Activated T-cell treated with anti-CD3 and anti-CD28 coated beads, Interleukin-2, amount 50 U/mL, for 4 hours (primary cell): ENCODE results near the gene TBC1D14. TPM values are rescaled to one million over a fixed set of nuclear protein-coding genes. Genes with fewer than 3 reads are reported as not detected.
"Not testable (repeated sequence)": the region's sequence is repeated elsewhere in the genome, so short reads cannot be mapped to it uniquely, and the experiment has no call there.

ENCODE experiments used
- ATAC-seq, 2 donors: fragments of 200-7000 bp; cut with Tn5 transposase; one replicate each; pipeline ENCODE4 v1.10.0; 2021
- DNase-seq: peaks from one replicate; pipeline ENCODE4 v3.0.0-alpha.2; 2020
- H3K27me3 Mint-ChIP-seq: one replicate; pipeline ENCODE4 v1.8.0; 2021; ENCODE audit warnings: low read depth, mixed read lengths
- H3K36me3 Mint-ChIP-seq: one replicate; pipeline ENCODE4 v1.8.0; 2022; ENCODE audit warnings: mixed read lengths; ENCODE audit not compliant: insufficient read depth
- H3K4me1 Mint-ChIP-seq: one replicate; pipeline ENCODE4 v1.8.0; 2021; ENCODE audit warnings: low read depth, mixed read lengths
- H3K4me3 Mint-ChIP-seq: one replicate; pipeline ENCODE4 v1.8.0; 2021; ENCODE audit warnings: mild to moderate bottlenecking, moderate library complexity, mixed read lengths
- H3K9me3 Mint-ChIP-seq: one replicate; pipeline ENCODE4 v1.8.0; 2021; ENCODE audit warnings: mixed read lengths
- total RNA-seq, 3 donors: library from RNA; stranded (reverse); gene quantifications; one replicate each; pipeline ENCODE4 v1.2.1, GENCODE V29; 2021

The TBC1D14 gene
- total RNA-seq, 3 donors from 2014 or later, result 39.8 to 45.7 (median 41.7) TPM

DNA sequence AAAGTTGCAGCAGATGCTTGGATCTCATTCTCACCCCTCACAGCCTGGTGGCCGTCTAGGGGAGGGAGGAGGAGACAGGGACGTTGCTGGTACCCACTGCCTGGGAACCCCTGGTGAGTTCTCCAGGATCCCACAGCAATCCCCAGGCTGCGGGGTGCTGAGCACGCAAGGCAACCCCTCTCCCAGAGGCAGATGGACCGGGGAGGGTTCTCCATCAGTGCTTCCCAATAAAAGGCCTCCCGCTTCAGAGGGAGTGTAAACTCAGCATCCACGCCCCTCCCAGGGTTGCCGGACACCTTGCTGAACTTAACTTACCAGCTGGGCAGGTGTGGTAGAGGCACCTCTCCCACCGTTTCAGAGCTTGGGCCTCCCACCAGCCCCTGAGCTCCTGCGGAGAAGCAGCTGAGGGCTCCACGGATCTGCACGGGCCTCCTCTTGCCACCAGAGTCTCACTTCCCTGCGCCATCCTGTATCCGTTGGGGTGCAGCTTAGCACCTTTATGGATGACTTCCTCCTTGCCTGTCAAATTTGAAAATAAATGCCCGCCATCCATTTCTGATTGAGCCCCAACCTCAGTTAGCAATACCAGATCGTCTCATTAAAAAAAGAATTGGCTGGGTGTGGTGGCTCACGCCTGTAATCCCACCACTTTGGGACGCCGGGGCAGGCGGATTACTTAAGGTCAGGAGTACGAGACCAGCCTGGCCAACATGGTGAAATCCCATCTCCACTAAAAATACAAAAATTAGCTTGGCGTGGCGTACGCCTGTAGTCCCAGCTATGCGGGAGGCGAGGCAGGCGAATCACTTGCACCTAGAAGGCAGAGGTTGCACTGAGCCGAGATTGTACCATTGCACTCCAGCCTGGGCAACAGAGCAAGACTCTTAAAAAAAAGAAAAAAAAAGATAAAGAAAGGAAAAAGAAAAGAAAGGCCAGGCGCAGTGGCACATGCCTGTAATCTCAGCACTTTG, 14.8 kb upstream of the TBC1D14 start:
- H3K9me3 Mint-ChIP-seq, result no peaks in the 10 kb centered on the region
- H3K4me3 Mint-ChIP-seq, result no peak overlapping the region
- no peak for ATAC-seq
- H3K36me3 Mint-ChIP-seq, result no peaks in the 10 kb centered on the region
- peaks cover 45% of the 10 kb centered on the region for H3K4me1 Mint-ChIP-seq
- H3K27me3 Mint-ChIP-seq, result no peaks in the 10 kb centered on the region
- no peak for DNase-seq

DNA sequence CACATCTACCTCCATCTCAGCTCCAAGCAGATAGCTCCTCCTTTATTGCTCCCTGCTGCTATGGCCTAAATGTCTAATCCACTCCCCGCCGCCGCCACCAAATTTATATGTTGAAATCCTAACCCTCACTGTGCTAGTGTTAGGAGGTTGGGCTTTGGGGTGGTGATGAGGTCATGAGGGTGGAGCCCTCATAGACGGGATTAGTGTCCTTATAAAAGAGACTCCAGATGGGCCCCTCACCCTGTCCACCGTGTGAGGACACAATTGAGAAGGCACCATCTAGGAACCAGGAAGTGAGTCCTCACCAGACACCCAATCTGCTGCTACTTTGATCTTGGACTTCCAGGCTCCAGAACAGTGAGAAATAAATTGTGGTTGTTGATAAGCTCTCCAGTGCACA, 13.6 kb upstream of the TBC1D14 start:
- H3K4me1 Mint-ChIP-seq, result peaks cover 50% of the 10 kb centered on the region
- H3K36me3 Mint-ChIP-seq, result no peaks in the 10 kb centered on the region
- no peaks in the 10 kb centered on the region for H3K9me3 Mint-ChIP-seq
- no peak for DNase-seq
- no peak overlapping the region for H3K4me3 Mint-ChIP-seq
- H3K27me3 Mint-ChIP-seq, result no peaks in the 10 kb centered on the region
- ATAC-seq, result no peak

DNA sequence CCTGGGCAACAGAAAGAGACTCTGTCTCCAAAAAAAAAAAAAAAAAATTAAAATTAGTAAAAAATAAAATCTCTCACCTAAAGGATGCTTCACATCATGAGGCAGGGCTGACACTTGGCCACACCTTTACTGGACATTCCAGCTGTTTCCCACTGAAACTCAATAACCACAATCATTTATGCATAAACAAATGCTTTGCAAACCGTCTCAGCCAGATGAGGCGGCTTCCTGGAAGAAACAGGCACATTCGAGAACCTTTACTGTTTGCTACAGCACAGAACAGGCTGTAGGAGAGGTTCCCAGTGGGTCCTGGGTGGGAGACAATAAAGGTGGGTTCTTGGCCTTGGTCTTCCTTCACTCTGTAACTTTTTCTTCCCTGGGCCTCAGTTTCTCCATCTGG, 10.9 kb upstream of the TBC1D14 start:
- Mint-ChIP-seq H3K4me3 (no peak overlapping the region), H3K9me3 (no peaks in the 10 kb centered on the region), H3K27me3 (no peaks in the 10 kb centered on the region), H3K36me3 (no peaks in the 10 kb centered on the region), H3K4me1 (peaks cover 27% of the 10 kb centered on the region)
- ATAC-seq (no peak), DNase-seq (no peak)

DNA sequence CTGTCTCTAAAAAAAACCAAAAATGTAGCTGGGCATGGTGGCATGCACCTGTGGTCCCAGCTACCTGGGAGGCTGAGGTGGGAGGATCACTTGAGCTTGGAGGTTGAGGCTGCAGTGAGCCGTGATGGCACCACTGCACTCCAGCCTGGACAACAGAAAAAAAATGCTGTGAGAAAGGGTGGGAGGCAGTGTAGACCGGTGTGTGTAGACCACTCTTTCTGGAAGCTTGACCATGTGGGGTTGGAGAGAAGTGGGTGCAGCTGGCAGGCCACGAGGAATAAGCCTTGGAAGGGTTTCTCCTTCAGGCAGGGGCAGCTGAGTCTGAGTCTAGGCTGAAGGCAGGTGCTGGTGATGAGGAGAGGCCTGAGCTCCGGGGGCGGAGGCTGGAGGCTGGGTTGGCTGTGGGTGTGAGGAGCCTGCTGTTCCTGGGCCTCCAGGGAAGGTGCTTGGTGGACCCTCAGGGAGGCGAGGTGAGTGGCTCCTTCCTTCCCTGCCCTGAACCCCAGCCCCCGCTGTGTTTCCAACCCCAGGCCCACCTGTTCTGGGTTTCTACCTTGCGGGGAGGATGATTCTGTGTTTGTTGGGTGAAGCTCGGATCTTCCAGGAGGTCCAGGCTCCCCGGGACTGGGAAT, 9.3 kb upstream of the TBC1D14 start:
- Mint-ChIP-seq H3K9me3 (no peaks in the 10 kb centered on the region), H3K4me3 (no peak overlapping the region), H3K27me3 (no peaks in the 10 kb centered on the region), H3K36me3 (no peaks in the 10 kb centered on the region), H3K4me1 (peaks cover 31% of the 10 kb centered on the region)
- DNase-seq (no peak), ATAC-seq (no peak)

DNA sequence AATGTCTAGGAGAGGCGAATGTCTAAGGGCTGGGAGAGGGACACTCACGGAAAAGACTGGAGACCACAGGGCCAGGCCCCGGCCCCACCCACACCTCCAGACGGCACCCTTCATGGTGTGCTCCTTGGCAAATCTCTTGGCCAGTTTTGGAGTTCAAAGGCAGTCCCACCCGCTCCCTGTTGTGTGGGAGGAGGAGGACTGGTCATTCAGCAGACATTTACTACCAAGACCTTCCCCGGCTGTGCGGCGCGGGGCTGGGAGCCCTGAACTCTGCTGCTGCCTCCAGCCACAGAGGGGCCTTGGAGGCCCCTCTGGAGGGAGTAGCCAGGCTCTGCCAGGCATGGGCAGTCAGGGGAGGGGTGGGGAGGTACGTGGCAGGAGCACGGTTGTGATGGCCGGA, 8.7 kb upstream of the TBC1D14 start:
- Mint-ChIP-seq H3K4me3 (no peak overlapping the region), H3K36me3 (no peaks in the 10 kb centered on the region), H3K27me3 (no peaks in the 10 kb centered on the region), H3K9me3 (no peaks in the 10 kb centered on the region), H3K4me1 (peaks cover 31% of the 10 kb centered on the region)
- DNase-seq (no peak), ATAC-seq (no peak)

DNA sequence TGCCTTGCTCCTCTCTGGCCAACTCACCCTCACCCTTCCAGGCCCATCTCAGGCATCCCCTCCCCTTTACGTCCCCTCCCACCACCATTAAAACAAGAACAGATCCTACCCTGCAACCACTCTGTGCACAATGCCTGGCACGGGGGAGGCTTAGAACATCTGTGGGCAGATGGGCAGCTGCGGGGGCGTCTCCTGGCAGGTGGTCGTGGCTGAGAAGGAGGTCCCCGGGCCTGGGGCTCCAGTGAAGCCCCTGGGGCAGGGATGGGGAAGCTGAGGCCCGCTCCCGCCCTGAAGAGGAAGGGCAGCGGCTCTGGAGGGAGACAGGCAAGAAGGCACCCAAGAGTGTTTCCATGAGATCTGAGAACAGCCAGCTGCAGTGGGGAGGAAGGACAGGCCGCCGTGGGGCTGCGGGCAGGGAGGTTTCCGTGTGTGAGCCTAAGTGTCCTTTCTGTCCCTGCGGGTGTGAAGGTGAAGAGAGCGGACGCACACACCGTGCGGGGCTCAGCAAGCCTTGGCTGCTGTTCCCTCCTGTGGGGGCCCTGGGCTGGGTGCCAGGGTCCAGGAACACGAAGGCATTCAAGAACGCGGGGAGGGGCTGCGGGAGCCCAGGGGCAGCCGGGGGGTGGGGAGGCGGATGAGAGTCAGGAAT, 7.8 kb upstream of the TBC1D14 start:
- Mint-ChIP-seq H3K9me3 (no peaks in the 10 kb centered on the region), H3K4me1 (peaks cover 31% of the 10 kb centered on the region), H3K36me3 (no peaks in the 10 kb centered on the region), H3K4me3 (no peak overlapping the region), H3K27me3 (no peaks in the 10 kb centered on the region)
- DNase-seq, result no peak
- ATAC-seq, result no peak

DNA sequence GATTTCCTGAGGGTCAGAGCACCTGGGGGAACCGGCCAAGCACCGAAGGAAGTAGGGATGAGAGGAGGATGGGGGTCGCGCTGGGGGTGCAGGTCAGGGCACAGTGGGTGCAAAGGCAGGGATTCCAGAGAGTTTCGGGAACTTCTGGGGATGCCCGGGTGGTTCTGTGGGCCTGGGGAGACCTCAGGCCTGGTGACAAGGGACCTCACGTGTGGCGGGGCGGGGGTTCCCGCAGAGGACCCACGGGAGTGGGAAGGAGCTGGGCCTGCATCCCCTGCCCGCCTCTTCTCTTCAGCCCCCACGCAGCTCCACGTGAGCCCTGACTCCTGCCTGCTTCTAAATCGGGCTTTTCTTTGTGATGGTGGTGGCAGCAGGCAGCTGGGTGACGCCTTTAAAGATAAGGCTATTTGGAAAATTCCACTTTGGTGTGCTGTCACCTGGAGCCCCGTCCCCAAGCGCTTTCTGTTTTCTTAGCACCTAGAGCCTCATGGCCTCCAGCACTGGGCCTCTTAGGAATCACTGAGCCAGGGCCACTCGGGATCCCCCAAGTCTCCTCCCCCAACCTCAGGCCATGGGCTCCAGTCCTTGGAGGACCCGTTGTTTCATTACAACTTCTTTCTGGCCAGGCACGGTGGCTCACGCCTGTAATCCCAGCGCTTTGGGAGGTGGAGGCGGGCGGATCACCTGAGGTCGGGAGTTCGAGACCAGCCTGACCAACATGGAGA, 7.1 kb upstream of the TBC1D14 start:
- no peak for ATAC-seq
- Mint-ChIP-seq H3K4me1 (peaks cover 34% of the 10 kb centered on the region), H3K27me3 (peaks cover under 1% of the 10 kb centered on the region), H3K36me3 (no peaks in the 10 kb centered on the region), H3K4me3 (no peak overlapping the region), H3K9me3 (no peaks in the 10 kb centered on the region)
- no peak for DNase-seq

DNA sequence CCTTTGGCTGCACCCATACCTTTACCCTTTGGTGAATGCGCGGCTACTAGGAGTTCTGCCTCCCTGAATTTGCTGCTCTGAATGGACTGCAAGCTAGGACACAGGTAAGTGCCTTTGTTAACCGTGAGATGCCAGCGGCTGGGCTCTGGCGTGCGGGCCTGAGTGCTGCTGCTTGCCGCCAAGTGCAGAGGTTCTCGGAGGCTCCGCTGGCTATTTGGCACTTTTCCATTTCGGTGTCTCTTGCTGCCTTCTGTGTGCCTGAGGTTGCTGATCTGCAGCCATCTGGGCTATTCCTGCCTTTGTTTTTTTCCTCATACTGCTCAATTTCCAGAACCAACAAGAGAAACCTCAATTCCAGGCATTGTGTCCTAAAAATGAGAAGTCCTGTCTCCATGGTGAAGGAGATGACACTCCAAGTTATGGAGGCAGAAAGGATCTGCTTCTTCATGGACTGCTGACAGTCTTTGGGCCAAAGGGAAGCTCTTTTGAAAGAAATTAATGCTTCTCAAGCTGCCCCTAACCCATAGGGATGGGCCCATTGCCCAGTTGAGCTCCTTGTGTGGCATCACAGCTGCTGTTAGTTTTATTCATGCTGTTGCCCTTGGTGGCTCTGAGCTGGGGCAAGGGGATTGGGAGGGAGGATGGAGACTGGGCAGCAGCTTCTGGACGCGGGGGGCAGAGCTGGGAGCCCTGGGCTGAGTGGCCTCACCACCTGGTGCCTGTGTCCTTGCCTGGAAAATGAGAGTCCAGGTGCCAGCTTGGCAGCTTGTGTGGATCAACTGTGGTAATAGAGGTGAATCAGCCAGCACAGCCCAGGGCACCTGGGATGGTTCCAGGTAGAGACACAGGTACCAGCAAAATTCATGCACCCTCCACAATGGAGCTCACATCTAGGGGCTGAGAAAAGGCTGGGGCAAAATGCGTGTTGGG, 3.8 kb upstream of the TBC1D14 start:
- ATAC-seq, result no peak
- H3K27me3 Mint-ChIP-seq, result peaks cover 3% of the 10 kb centered on the region
- H3K9me3 Mint-ChIP-seq, result no peaks in the 10 kb centered on the region
- H3K4me3 Mint-ChIP-seq, result no peak overlapping the region
- peaks cover 31% of the 10 kb centered on the region for H3K4me1 Mint-ChIP-seq
- no peaks in the 10 kb centered on the region for H3K36me3 Mint-ChIP-seq
- no peak for DNase-seq

DNA sequence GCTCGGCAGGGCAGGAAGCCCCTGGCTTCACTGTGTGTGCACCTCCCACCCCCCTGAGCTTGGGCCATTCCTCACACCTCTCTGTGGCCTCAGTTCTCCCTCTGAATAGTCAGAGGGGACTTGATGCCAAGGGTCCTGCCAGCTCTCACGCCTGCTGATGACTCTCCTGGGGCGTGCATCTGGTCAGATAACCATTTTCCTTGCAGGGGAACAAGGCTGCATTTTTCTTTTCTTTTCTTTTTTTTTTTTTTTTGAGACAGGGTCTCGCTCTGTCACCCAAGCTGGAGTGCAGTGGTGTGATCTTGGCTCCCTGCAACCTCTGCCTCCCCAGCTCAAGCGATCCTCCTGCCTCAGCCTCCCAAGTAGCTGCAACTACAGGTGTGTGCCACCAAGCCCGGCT, 3.1 kb upstream of the TBC1D14 start:
- DNase-seq, H3K27me3 Mint-ChIP-seq: not testable (repeated sequence)
- peaks cover 38% of the 10 kb centered on the region for H3K4me1 Mint-ChIP-seq

DNA sequence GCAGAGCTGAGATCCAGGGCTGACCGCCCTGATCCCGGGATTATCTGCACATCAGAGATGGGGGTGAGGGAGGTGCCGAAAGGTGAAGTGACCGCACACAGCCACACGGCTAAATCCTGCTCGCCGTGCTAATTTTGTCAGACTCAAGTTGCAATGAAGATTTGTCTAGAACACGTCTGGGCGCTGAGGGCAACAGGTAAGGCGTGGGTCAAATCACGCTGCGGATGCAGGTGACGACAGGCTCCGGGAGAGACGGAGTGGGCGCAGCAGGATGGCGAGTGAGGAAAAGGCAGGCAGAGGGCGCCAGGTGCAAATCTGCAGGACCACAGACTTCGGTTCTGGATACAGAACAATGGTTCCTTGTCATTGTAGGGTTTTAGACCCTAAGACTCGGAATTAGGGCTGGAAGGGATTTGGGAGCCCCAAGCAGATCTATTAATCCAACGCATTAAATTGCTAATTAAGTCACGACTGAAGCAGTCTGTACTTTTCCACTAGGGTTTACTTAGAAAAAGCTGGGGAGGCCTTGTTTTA, 1.9 kb upstream of the TBC1D14 start:
- Mint-ChIP-seq H3K4me1 (peaks cover 48% of the 10 kb centered on the region), H3K36me3 (no peaks in the 10 kb centered on the region), H3K27me3 (peaks cover 3% of the 10 kb centered on the region), H3K4me3 (peak overlapping the region; percentile 25), H3K9me3 (no peaks in the 10 kb centered on the region)
- peak; percentile 21 for DNase-seq
- no peak for ATAC-seq

More for the DNA sequence above, 3.1 kb upstream of the TBC1D14 start:
- not testable (repeated sequence) for H3K4me3 Mint-ChIP-seq, ATAC-seq, H3K9me3 Mint-ChIP-seq, H3K36me3 Mint-ChIP-seq

DNA sequence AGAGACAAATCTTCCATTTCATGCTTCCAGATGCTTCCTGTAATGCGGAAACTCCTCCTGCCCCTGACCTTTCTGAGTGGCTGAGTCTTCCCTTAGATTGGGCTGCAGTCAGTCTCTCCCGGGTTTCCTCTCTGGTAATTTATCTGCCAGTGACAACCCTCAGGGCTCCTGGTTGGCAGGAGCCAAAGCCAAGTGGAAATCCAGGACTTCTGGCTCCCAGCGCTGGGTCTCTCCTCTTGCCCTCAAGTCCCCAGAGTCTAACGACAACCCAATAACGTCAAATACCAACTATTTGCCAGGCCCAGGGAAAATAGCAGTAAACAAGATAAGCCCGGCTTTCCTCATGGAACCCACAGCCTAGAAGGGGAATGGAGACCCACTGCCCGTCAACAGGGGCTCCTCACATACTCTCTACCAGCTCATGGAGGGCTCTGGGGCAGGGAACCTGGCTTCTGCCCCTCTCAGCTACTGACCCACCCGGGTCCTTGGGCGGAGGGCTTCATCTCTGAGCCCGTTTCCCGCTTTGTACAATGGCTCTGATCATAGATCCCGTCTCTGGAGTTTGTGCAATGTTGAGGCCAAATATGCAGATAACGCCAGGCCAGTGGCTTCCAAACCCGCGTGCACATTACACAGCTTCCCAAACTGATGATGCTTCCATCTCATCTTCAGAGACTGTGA, 1.1 kb upstream of the TBC1D14 start:
- H3K4me3 Mint-ChIP-seq, result peak overlapping the region; percentile 85
- H3K4me1 Mint-ChIP-seq, result peaks cover 55% of the 10 kb centered on the region
- no peaks in the 10 kb centered on the region for H3K9me3 Mint-ChIP-seq
- no peak for ATAC-seq
- no peak for DNase-seq
- peaks cover 3% of the 10 kb centered on the region for H3K27me3 Mint-ChIP-seq
- no peaks in the 10 kb centered on the region for H3K36me3 Mint-ChIP-seq

DNA sequence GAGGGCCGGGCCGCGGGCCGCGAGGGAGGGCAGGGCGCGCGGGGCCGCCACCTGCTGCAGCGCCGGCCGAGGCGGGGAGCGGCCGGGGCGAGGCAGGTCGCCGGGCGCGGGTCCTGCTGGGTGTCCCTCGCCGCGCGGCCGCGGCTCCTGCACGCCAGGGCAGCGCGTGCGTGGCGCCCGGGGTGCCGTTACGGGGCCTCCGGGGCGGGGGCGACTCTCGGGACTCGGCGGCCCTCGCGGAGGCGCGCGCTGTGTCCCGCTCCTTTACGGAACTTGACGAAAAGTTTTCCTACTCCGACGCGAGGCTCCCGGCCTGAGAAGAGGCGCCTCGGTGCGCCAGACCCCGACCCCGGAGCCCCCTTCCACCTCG, 329 bp downstream of the TBC1D14 start:
- Mint-ChIP-seq H3K36me3 (no peaks in the 10 kb centered on the region), H3K4me1 (peaks cover 59% of the 10 kb centered on the region), H3K4me3 (peak overlapping the region; percentile 93), H3K27me3 (peaks cover 3% of the 10 kb centered on the region), H3K9me3 (no peaks in the 10 kb centered on the region)
- ATAC-seq (peak; percentile 42 to 44), DNase-seq (peak; percentile 35)
